DMS79 (cell line): ENCODE data around the gene B2M.
"Not testable (repeated sequence)": the region's sequence is repeated elsewhere in the genome, so short reads cannot be mapped to it uniquely, and the experiment has no call there.

Experiments
- DNase-seq: peaks from one replicate; lab custom pipeline; 2025; lab: John Stamatoyannopoulos, UW

Gene B2M

GRCh38 chr15:44698641-44699040, 12.7 kb upstream of the B2M start:
- no peak for DNase-seq

- DNase-seq, result not testable (repeated sequence)
Observed at GRCh38 chr15:44700676-44701075, 10.6 kb upstream of the B2M start.

GRCh38 chr15:44705986-44706385, 5.3 kb upstream of the B2M start:
- DNase-seq, result no peak

- DNase-seq, result no peak
Observed at GRCh38 chr15:44706401-44706800, 4.9 kb upstream of the B2M start.

- no peak for DNase-seq
Observed at GRCh38 chr15:44706946-44707636, 4.2 kb upstream of the B2M start.

- no peak for DNase-seq
Observed at GRCh38 chr15:44710236-44711095, 851 bp upstream of the B2M start.

GRCh38 chr15:44711743-44712345, 527 bp downstream of the B2M start:
- DNase-seq, result no peak

- peak; percentile 24 for DNase-seq
Observed at GRCh38 chr15:44712346-44713005, 1.2 kb downstream of the B2M start.

GRCh38 chr15:44713006-44713966, 2.0 kb downstream of the B2M start:
- peak; percentile 11 for DNase-seq

- DNase-seq, result no peak
Observed at GRCh38 chr15:44715142-44715796, 4.0 kb downstream of the B2M start.

- no peak for DNase-seq
Observed at GRCh38 chr15:44715797-44716334, 4.5 kb downstream of the B2M start.

- DNase-seq, result no peak
Observed at GRCh38 chr15:44716983-44717602, 5.8 kb downstream of the B2M start.

GRCh38 chr15:44718180-44718926, 7.0 kb downstream of the B2M start:
- no peak for DNase-seq

GRCh38 chr15:44718927-44719292, 7.6 kb downstream of the B2M start:
- DNase-seq, result no peak

GRCh38 chr15:44719293-44719999, 8.1 kb downstream of the B2M start:
- no peak for DNase-seq

- DNase-seq, result not testable (repeated sequence)
Observed at GRCh38 chr15:44720000-44720435, 8.7 kb downstream of the B2M start.

GRCh38 chr15:44720460-44721176, 9.3 kb downstream of the B2M start:
- DNase-seq, result no peak

- DNase-seq, result no peak
Observed at GRCh38 chr15:44722011-44722410, 10.7 kb downstream of the B2M start.
